NCI-H2029 treated with DMSO at 0.1 percent for 48 hours (cell line): ENCODE data around the gene GOLGA5.
"Not testable (repeated sequence)": the region's sequence is repeated elsewhere in the genome, so short reads cannot be mapped to it uniquely, and the experiment has no call there.

Experiments used
- DNase-seq: peaks from one replicate; lab custom pipeline; 2025; lab: John Stamatoyannopoulos, UW

The GOLGA5 gene, protein sequence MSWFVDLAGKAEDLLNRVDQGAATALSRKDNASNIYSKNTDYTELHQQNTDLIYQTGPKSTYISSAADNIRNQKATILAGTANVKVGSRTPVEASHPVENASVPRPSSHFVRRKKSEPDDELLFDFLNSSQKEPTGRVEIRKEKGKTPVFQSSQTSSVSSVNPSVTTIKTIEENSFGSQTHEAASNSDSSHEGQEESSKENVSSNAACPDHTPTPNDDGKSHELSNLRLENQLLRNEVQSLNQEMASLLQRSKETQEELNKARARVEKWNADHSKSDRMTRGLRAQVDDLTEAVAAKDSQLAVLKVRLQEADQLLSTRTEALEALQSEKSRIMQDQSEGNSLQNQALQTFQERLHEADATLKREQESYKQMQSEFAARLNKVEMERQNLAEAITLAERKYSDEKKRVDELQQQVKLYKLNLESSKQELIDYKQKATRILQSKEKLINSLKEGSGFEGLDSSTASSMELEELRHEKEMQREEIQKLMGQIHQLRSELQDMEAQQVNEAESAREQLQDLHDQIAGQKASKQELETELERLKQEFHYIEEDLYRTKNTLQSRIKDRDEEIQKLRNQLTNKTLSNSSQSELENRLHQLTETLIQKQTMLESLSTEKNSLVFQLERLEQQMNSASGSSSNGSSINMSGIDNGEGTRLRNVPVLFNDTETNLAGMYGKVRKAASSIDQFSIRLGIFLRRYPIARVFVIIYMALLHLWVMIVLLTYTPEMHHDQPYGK

DNA sequence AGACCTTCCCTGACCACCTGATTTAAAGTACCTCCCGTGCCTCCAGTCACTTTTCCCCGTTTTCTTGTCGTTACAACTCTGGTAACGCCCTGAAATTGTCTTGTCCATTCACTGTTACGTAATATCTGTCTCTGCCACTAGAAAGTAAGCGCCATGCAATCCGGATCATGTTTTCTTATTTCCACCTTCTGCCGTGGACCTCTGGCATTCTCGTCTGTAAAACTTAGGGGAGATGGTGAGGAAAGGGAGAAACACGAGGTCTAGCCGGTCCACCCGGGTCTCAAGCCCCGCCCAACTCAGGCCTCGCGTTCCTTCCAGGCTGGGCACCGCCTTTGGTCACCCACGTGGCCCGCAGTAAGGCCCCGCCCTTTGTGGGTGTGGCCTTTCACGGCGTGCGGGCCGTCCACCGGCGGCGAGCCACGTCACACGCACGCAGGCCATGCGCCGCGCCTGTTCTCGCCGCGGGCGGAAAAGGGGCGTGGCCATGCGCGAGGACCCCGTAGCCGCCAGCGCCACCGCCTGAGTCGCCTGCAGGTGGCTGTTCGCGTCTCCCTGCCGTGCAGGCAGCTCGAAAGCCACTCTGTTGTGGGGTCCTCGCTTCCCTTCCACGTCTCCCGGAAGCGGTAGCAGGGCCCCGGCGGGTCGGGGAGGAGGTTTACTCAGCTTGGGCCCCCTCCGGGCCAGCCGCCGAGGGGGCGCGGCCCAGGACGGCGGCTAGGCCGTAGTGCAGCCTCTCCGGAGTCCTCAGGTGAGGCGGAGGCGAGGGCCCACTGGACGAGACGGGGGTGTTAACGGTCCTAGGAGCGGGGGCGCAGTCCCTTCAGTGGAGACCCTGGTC, at the start of gene GOLGA5:
Gene GOLGA5, plus strand, starts transcription at position 597 of the 838 bp plus-strand sequence. CDS start 3,133 bp downstream, outside the sequence.
- DNase-seq, result peak; percentile 77

DNA sequence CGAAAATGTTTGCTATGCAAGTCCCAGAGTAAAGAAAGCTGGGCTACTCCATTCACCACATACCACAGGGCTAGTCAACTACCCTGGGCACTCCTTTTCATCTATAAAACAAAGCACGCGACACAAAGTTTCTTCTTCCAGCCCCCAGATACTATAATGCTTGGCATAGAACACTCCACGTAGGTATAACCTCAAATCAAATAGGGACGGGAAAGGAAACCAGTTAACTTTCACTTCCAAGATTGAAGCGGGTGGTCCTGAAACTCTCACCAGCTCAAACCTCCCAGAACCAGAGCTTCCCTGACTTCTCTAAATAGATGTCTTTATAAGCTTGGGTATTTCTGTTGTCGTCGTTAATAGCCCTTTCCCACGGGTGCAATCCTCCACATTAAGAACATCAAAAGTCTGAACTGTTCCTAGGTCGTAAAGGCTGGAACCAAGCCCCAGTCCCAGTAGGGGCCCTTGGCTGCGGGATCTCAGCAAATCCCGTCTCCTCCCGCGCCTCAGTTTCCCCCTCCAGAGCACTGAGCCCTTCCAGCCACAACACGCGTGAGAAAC, 46.3 kb upstream of the GOLGA5 start:
- DNase-seq, result no peak

DNA sequence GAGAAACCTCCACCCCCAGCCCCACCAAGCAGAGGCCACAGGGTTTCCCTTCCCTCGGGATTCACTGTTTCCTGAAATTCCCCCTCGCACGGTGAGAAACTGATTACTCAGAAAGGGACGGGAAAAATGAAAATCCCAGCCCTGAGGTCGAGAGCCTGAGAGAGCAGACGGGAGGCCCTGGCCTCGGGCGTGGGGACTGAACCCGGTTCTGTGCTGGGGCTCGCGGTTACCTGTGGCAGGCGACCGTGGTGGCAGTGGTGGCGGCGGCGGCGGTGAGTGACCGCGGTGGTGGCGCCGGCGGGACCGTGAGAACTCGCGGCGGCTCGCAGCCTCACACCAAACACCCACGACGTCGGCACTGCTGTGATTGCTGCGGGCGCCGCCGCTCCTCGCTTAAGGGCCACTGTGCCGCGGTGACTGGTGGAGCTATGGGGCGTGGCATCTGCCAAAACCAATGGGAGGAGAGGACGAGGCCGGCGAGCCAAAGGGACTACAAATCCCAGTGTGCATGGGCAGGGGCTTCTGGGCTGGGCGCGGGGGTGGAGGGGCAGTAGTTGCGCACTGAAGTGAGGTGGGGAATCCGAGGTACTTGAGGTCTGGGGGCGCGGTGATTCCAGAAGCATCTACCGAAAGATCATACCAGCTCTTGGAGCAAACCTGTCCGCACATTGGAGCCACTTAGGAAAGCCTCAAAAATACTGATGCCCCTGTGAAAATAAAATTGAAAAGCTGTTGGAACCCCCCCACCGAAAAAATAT, 45.7 kb upstream of the GOLGA5 start, which contains the start of gene LGMN:
Gene LGMN, minus strand, starts transcription at position 369 of the 758 bp plus-strand sequence. CDS start 15,841 bp downstream, outside the sequence.
- peak; percentile 70 for DNase-seq

DNA sequence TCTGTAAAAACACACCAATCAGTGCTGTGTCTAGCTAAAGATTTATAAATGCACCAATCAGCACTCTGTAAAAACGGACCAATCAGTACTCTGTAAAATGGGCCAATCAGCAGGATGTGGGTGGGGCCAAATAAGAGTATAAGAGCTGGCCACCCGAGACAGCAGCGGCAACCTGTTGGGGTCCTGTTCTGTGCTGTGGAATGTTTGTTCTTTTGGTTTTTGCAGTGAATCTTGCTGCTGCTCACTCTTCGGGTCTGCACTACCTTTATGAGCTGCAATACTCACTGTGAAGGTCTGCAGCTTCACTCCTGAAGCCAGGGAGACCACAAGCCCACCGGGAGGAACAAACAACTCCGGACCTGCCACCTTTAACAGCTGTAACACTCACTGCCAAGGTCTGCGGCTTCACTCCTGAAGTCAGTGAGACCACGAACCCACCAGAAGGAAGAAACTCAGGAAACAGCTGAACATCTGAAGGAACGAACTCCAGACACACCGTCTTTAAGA, 43.8 kb upstream of the GOLGA5 start:
- DNase-seq, result not testable (repeated sequence)

DNA sequence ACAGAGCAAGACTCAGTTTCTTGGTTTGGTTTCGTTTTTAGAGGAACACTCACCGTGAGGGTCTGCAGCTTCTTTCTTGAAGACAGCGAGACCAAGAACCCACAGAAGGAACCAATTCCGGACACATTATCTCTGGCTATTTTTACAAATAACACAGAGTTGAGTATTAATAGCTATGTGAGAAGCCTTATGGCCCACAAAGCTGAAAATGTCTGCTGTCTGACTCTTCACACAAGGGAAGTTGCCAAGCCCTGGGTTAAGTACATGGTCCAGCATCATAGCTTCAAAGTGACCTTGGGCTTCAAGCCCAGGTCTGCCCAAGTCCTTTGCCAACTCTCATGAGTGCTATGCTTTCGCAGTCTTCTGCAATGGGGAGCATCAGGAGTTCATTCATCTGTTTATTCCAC, 43.1 kb upstream of the GOLGA5 start:
- no peak for DNase-seq

DNA sequence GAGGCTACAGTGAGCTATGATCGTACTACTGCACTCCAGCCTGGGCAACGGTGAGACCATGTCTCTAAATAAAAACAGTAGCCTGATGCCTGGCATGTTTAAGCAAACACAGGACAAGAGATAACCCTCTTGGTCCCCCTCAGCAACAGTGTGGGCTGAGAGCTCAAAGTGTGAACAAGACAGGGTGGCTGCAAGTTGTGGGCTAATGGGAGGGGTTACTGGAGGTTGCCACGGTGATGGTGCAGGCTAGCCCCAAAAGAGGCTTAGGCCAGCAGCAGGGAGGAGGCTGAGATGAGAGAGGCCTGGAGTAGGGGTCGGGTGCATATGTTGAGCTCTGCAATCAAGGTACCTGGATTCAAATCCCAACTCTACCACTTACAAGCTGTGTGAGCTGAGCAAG, 42.3 kb upstream of the GOLGA5 start:
- DNase-seq, result no peak

DNA sequence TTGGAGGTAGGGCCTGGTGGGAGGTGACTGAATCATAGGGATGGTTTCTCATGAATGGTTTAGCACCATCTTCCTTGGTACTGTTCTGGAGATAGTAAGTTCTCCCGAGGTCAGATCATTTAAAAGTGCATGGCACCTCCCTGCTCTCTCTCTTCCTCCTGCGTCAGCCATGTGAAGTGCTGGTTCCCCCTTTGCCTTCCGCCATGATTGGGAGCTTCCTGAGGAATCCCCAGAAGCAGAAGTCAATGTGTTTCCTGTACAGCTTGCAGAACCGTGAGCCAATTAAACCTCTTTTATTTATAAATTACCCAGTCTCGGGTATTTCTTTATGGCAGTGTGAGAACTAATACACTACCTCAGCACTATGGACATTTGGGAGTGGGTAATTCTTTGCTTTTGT, 40.9 kb upstream of the GOLGA5 start:
- no peak for DNase-seq

DNA sequence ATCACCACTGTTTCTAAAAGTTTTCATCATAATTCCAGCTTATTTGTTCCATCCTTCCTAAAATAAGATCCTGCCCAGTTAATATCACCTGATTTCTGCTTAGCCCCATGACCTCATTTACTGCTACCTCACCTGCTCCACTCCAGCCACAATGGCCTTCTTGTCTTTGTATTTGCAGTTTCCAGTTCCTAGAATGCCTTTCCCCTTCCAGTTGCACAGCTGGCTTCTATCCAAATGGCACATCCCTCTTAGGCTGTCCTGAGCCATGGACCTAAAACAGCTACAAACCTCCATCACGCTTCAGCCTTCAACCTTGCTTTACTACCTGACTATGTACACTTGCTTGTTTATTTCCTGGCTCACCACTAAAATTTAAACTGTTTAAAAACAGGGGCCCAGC, 39.1 kb upstream of the GOLGA5 start:
- DNase-seq, result peak; percentile 75

DNA sequence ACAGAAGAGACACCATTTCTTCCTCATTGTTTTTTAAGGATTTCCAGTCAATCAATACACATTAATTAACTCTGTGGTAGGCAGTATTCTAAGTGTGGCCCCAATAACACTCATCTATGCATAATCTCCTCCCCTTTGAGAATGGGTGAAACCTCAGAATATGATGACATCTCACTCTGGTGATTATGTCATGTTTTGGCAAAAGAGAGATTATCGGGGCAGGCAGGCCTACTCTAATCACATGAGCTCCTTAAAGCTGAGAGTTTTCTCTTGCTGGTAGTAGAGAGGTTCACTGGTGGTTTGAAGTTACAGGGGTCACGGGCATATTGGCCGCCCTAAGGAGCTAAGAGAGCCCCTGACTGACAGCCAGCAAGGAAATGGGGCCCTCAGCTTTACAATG, 38.6 kb upstream of the GOLGA5 start:
- DNase-seq, result peak; percentile 27

DNA sequence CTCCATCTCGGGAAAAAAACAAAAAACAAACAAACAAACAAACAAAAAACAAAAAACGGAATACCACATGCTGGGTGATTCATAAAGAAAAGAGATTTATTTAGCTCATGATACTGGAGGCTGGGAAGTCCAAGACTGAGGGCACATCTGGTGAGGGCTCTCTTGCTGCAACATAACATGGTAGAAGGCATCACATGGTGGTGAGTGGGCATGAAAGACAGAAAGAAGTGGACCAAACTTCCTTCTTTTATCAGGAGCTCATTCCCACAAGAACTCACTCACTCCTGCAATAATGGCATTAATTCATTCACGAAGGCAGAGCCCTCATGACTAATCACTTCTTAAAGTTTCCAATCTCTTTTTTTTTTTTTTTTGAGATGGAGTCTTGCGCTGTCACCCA, 37.7 kb upstream of the GOLGA5 start:
- DNase-seq, result no peak

DNA sequence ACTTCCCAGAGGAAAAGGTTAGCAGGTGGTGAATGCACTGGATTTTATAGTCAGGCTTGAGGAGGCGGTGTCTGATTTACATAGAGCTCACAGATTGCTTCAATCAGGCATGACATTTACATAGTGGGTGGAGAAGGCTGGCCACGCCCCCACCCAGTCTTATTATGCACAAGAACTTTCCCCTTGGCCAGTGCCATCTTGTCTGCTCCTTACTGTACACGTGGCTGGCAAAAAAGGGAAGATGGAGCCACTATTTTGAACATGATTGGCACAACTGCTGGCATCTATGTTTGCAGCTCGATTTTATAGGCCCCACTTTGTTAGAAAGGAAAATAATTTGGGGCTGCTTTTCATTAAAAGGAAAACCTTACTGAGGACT, 34.8 kb upstream of the GOLGA5 start:
- no peak for DNase-seq

DNA sequence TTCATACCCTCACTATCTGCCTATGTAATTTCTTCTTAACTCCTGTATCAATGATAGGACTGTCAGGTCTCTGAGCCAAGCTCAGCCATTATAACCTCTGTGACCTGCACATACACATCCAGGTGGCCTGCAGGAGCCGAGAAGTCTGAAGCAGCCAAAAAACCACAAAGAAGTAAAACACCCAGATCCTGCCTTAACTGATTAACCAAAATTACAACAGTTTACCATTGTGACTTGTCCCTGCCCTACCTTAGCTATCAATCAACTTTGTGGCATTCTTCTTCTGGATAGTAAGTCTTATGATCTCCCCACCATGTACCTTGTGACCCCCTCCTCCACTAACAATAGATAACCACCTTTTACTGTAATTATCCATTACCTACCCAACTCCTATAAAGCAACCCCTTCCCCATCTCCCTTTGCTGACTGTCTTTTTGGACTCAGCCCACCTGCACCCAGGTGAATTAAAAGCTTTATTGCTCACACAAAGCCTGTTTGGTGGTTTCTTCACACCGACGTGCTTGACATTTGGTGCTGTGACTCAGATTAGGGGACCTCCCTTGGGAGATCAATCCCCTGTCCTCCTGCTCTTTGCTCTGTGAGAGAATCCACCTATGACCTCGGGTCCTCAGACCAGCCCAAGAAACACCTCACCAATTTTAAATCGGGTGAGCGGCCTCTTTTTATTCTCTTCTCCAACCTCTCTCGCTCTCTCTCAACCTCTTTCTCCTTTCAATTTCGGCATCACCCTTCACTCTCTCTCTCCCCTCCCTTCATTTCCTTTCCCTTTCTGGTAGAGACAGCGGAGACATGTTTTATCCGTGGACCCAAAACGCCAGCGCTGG, 34.2 kb upstream of the GOLGA5 start:
- no peak for DNase-seq

DNA sequence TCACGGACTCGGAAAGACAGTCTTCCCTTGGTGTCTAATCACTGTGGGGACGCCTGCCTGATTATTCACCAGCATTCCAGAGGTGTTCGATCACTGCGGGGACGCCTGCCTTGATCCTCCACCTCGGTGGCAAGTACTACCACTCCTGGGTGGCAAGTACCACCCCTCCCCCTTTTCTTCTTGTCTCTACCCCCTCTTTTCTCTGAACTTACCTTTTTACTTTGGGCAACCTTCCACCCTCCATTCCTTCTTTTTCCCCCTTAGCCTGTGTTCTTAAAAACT, 33.6 kb upstream of the GOLGA5 start:
- DNase-seq, result no peak

DNA sequence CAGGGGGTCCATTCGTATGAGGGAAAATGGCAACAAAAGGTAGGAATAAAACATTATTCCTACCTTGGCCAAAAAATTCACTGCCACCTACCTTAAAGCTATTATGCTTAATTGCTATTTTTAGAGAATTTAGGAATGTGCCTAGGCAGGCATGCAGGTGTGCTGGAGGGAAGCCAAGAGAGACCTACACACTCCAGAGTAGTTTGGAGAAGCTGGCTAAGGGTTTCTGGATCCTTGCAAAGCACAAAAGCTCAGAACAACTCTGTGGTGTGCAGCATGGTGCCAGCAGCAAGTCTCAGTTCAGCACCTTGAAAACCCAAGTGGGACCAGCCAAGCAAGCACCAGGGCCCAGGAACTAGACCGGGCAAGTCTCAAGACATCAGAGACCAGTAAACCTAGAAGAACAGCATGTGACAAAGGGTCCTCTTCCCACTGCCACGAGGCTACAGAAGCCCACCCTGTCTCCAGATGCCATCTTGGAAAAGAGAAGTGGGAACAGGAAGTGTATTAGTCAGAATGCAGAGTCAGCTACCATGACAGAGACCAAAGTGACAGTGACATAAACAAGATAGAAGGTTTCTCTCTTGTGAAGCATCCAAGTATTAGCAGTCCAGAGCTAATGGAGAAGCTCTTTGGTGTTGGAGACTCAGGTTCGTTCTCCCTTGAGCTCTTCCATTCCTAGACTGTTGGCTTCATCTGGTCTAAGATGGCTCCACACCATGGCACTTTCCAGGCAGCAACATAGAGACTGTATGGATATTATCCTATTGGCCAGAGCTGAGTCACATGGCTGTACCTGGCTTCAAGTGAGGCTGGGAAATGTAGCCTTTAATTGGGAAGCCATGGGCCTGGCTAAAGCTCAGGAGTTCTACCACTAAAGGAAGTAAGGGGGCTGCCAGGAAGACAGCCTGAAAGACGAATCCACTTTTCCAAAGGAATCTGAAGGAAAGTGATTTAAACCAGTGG, 30.2 kb upstream of the GOLGA5 start:
- DNase-seq, result not testable (repeated sequence)

DNA sequence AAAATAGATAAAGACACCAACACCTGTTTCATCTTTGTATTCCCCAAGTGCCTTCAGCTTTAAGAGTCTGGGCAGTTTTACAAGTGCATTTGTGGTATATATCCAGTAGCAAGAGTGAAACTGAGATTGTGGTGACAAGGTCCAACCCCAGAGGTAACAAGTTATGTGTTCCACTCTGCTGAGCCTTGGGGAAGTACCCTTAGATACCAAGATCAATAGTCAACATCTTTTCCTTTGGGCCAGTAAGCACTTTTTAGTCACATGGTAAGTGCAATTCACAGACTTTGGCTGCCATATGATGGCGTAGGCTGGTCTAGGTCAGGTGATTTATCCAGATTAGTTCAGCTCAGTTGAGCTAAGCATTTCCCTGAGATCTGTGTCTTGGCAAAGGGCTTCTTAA, 25.9 kb upstream of the GOLGA5 start:
- not testable (repeated sequence) for DNase-seq

DNA sequence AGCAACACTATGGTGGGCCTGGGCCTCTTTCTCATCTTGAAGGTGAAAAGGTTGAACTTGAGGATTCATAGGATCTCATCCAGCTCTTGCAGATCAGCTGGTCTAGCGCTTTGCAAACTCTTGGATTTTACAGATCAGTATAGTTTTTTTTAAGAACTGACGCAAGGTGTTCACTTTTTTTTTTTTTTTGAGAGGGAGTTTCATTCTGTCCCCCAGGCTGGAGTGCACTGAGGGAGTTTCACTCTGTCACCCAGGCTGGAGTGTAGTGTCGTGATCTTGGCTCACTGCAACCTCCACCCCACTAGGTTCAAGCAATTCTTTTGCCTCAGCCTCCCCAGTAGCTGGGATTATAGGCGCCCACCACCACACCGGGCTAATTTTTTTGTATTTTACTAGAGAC, 25.3 kb upstream of the GOLGA5 start:
- no peak for DNase-seq

DNA sequence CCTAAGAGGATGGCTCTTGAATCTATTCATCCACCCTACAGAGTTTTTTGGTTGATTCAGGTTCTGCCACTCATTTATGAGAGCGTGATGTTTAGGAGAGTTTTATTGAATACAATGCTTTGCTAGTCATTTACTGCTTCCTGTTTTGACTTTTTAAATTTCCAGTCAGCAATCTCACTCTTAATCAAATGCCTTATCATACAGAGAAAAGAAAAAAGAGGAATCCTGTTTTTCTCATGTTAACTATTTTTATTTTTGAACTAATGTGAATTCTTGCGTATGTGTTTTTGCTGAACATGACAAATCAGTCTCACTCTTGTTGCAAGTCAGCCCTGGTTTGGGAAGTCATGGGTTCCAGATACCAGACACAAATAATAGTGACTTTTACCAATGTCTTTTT, 23.6 kb upstream of the GOLGA5 start:
- DNase-seq, result no peak

DNA sequence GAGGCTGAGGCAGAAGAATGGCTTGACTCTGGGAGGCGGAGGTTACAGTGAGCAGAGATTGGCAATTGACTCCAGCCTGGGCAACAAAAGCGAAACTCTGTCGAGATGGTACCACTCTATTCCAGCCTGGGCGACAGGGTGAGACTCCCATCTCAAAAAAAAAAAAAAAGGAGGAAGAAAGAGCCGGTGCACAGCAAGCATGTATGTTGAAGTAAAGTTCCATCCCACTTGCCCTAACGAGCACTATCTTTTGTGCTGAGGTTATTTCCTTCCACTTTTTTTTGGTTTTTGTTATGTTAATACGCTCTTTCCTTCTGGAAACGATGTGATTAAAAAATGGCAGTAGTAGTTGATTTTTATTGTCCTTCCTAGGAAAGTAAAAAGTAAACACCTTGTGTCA, 19.5 kb upstream of the GOLGA5 start:
- no peak for DNase-seq

DNA sequence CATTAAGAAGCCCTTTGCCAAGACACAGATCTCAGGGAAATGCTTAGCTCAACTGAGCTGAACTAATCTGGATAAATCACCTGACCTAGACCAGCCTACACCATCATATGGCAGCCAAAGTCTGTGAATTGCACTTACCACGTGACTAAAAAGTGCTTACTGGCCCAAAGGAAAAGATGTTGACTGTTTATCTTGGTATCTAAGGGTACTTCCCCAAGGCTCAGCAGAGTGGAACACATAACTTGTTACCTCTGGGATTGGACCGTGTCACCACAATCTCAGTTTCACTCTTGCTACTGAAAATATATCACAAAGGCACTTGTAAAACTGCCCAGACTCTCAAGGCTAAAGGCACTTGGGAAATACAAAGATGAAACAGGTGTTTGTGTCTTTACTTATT, 18.8 kb upstream of the GOLGA5 start:
- not testable (repeated sequence) for DNase-seq
